HG02571 (cell line): ENCODE measurements around the gene INTS1.

Experiments
- ATAC-seq: cut with Tn5 transposase; IDR thresholded peaks from one replicate; pipeline ENCODE4 v1.9.1; 2021; ENCODE audit warnings: mild to moderate bottlenecking, moderate library complexity; ENCODE audit not compliant: unreplicated experiment

The INTS1 gene

DNA sequence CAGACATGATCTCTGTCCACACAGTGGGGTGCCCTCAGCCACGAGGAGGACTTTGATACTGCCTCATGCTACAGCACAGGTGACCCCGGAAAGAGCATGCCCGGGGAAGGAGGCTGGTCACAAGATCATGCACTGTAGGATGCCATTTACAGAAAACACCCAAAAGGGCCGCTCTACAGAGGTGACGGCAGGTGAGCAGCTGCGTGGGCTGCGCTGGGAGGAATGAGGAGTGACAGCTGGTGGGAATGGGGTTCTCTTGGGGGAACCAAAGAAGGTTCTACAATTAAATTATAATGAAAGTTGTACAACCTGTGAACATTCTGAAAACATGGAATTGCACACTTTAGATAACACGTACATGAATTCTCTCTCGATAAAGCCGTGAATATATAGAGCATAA lies 12.0 kb downstream of the INTS1 start:
- no peak for ATAC-seq

DNA sequence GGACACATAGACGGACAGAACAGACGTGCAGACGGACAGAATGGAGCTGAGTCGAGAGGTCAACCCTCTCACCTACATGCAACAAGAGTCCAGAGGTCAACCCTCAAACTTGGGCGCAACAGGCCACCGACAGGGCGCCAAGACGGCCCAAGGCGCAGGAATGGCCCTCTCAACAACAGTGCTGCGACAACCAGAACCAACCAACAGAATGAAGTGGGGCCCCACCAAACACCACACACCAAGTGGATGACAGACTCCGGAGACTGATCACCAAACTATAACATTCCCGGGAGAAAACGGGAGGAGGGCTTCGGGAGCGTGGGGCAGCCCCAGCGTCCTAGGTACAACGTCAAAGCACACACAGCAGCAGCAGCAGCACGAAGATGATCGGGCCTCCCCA lies 13.4 kb downstream of the INTS1 start:
- ATAC-seq = no peak

- ATAC-seq = no peak
These were observed 14.9 kb downstream of the INTS1 start for GRCh38 chr7:1489336-1489735.

GRCh38 chr7:1488016-1488415 lies 16.2 kb downstream of the INTS1 start:
- ATAC-seq = no peak

GRCh38 chr7:1487466-1487865 lies 16.7 kb downstream of the INTS1 start:
- ATAC-seq = no peak

- ATAC-seq = no peak
These were observed 17.6 kb downstream of the INTS1 start for GRCh38 chr7:1486571-1486970.

DNA sequence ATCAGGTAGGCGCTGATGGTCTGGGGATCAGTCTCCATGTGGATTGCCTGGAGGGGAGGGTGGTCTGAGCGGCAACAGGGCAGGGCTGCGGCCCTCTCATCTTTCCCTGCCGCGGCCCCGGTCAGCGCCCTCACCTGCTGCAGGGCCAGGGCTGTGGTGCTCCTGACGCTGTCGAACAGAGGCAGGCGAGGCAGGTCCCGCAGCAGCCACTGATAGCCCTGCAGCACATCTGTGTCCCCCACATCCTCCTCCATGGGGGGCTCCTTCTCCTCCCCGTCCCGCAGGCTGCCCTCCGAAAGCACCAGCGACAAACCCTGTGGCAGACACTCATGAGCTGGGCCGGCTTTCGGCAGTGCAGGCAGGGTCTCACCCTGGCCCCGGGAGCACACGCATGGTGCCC lies 19.0 kb downstream of the INTS1 start:
- no peak for ATAC-seq

- no peak for ATAC-seq
These were observed 19.6 kb downstream of the INTS1 start for GRCh38 chr7:1484569-1484968.

- no peak for ATAC-seq
These were observed 20.4 kb downstream of the INTS1 start for GRCh38 chr7:1483536-1484505.

DNA sequence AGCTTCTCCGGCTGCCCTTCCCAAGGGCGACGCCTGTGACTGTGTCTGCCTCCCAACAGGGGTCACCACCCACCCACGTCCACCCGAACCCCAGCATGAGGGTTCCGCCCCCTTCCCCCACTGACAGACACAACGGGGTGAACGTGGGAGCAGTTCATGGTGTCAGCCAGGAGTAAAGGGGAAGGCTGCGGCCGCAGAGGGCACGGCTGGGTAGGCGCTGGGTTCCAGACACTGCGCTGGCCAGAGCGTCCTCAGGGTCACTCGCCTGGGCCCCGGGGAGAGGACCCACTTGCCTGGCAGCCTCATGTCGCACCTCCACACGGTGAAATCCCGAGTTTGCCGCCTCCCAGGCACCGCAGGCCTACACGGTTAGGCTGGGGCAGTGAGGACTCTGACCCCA lies 21.1 kb downstream of the INTS1 start:
- ATAC-seq = no peak

DNA sequence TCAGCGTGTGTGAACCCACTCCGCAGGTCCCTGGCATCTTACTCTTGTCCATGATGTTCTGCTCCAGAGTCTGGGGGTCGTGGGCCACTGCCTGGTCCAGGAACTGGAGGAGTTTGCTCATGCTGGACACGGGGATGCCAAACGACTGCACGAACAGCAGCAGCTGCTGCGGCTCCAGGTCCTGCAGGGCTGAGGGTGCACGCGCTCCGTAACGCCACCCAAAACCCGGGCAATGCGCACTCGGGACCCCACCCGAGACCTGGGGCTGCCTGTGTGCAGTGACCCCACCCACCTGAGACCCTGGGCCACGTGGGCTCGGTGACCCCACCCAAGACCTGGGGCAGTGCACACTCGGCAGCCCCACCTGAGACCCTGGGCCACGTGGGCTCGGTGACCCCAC lies 22.9 kb downstream of the INTS1 start:
- ATAC-seq = no peak

GRCh38 chr7:1480670-1481069 lies 23.5 kb downstream of the INTS1 start:
- no peak for ATAC-seq

DNA sequence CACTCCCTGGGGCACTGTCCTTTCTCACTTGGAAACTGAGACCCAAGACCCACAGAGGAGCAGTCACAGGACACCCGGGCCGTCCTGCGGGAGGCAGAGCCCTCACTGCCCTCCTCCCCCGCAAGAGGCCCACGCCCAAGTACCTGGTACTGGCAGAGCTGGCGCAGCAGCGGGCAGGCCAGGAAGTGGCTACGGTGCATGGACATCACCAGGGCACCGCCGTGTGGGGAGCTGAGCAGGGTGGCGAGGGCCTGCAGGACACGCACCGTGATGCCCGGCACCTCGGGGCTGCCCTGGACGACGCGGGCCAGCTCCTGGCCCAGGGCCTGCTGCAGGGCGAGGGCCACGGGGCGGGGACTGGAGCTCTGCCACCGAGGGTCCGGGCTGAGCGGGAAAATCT lies 24.9 kb downstream of the INTS1 start:
- ATAC-seq = no peak

GRCh38 chr7:1478480-1478879 lies 25.7 kb downstream of the INTS1 start:
- no peak for ATAC-seq

DNA sequence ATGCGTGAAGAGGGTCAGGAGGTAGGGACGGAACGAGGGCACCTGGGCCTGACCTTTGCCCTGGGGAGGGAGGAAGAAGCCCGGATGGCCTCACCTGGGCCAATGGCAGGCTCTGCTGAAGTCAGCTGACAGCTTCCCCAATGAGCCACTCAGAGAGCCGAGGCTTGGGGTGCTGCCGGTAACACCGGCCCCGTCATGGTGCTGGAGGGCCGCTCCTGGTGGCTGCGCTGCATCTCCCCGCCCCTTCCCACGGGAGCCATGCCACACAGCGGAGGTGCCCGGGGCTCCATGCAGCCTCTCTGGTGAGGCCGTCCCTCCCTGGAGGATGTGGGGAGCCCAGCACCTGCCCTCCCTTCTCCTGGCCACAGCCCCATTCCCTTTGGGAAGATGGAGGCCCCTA lies 27.3 kb downstream of the INTS1 start:
- ATAC-seq = no peak

GRCh38 chr7:1475991-1476390 lies 28.2 kb downstream of the INTS1 start:
- ATAC-seq = no peak

GRCh38 chr7:1475393-1475792 lies 28.8 kb downstream of the INTS1 start:
- no peak for ATAC-seq

- no peak for ATAC-seq
These were observed 29.5 kb downstream of the INTS1 start for GRCh38 chr7:1474736-1475135.

DNA sequence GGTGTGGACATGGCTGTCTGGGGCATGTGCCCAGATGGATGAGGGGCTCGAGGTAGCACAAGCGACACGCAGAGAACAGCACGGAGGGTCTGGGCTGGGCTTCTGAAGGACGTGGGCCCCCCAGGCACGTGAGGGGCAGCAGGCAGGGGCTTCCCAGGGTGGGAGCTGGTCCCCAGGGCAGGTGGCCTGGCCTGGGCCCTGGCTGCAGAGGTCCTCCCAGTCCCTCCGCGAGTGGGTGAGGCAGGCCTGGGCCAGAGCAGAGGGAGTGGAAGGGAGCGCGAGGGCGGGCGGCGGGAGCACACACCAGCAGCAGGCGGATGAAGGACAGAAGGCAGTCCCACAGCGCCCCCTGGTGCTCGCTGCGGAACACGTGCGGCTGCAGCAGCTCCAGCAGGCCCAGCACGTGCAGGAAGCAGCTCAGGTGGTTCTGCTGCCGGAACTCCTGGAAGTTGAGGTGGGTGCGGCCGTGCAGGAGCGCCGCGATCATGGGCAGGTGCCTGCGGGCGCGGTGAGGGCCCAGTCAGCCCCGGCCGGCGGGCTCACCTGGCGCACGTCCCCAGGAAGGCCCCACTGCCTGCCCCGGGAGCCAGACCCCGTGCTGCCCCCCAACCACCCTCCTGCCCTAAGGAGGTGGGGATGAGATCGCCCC lies 30.2 kb downstream of the INTS1 start:
- ATAC-seq = no peak

GRCh38 chr7:1470901-1471300 lies 33.3 kb downstream of the INTS1 start:
- no peak for ATAC-seq

DNA sequence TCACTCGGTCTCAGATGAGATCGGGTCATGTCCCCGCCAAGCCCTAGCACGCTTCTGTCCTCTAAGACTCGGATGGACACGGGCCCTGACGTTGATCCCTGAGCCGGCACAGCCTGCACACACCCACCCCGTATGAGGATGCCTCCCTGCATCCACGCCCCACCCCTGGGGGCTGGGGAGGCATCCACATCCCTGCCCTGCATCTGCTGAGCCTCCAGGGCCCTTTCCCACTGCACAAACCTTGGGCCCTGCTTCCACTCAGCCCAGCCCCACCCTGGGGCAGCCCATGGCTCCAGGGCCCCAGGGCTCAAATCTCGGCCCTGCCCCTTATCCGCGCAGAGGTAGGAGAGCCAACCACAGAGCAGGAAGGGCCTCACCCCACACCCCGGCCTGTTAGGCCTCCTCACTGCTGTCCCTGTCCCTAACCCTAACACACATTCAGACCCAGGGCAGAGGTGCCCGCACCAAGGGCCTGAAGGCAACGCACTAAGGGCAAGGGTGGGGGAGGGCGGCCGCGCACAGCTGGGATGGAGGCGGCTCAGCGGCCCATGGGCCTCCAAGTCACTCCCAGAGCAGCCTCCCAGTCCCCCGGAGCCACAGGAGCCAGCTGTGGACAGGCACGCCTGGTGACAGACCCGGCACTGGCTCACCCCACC lies 35.4 kb downstream of the INTS1 start:
- ATAC-seq = no peak

GRCh38 chr7:1468203-1468602 lies 36.0 kb downstream of the INTS1 start:
- no peak for ATAC-seq
